Gastroesophageal sphincter (tissue), 3 donors: ENCODE data around the gene CELF2.

Experiments used
- EP300 ChIP-seq: sonication (generic); formaldehyde crosslinking; IDR thresholded peaks from one replicate; pipeline ENCODE4 v1.6.1; 2017; ENCODE audit warnings: antibody characterized with exemption, mild to moderate bottlenecking
- POLR2A ChIP-seq, 2 donors: fragments of 450-650 bp; IDR thresholded peaks; one replicate each; pipeline ENCODE4 v1.6.1; 2017; ENCODE audit warnings: antibody characterized with exemption in 2 of 2, mild to moderate bottlenecking in 2 of 2, moderate library complexity in 1 of 2
- POLR2AphosphoS5 ChIP-seq: sonication (generic); formaldehyde crosslinking; IDR thresholded peaks from one replicate; pipeline ENCODE4 v1.6.1; 2017; ENCODE audit warnings: antibody characterized with exemption
- TF ChIP-seq, protein P1 (sequence below), 4 experiments: fragments of 200-600 bp in 2 of 4; fragments of 450-650 bp in 2 of 4; sonication (generic) in 1 of 4; IDR thresholded peaks; one replicate each; pipeline ENCODE4 v1.5.1; 2017 to 2019; ENCODE audit warnings: antibody characterized with exemption in 4 of 4, mild to moderate bottlenecking in 2 of 4, moderate library complexity in 2 of 4

GRCh38 chr10:11270858-11271179 lies 253.1 kb downstream of the CELF2 start:
- TF ChIP-seq, protein P1, sequence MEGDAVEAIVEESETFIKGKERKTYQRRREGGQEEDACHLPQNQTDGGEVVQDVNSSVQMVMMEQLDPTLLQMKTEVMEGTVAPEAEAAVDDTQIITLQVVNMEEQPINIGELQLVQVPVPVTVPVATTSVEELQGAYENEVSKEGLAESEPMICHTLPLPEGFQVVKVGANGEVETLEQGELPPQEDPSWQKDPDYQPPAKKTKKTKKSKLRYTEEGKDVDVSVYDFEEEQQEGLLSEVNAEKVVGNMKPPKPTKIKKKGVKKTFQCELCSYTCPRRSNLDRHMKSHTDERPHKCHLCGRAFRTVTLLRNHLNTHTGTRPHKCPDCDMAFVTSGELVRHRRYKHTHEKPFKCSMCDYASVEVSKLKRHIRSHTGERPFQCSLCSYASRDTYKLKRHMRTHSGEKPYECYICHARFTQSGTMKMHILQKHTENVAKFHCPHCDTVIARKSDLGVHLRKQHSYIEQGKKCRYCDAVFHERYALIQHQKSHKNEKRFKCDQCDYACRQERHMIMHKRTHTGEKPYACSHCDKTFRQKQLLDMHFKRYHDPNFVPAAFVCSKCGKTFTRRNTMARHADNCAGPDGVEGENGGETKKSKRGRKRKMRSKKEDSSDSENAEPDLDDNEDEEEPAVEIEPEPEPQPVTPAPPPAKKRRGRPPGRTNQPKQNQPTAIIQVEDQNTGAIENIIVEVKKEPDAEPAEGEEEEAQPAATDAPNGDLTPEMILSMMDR (IDR thresholded peaks at IDR 0.05): no peak
- TF ChIP-seq POLR2AphosphoS5: no peak
- TF ChIP-seq POLR2A (IDR thresholded peaks at IDR 0.05): no peak
- TF ChIP-seq EP300: no peak
